ENCODE results near the gene MAP1LC3B. TPM values are rescaled to one million over a fixed set of nuclear protein-coding genes. Genes with fewer than 3 reads are reported as not detected.

MAP1LC3B gene
- total RNA-seq, 1 donor, result 44.5 TPM

GRCh38 chr16:87410968-87411367 lies 18.8 kb downstream of the MAP1LC3B start:
- Histone ChIP-seq H3K9me3 (ENCODE audit: low read depth, low read length) (no peaks in the 10 kb centered on the region), H3K4me1 (ENCODE audit: insufficient read depth, low read length) (no peaks in the 10 kb centered on the region), H2AFZ (ENCODE audit: low read length) (no peak overlapping the region), H3K79me2 (ENCODE audit: insufficient read depth, low read length) (peaks cover 5% of the 10 kb centered on the region), H3K27me3 (ENCODE audit: insufficient read depth, low read length) (no peaks in the 10 kb centered on the region), H3K27ac (ENCODE audit: low read depth, low read length) (no peak overlapping the region), H3K4me2 (ENCODE audit: insufficient read depth, low read length) (no peak overlapping the region), H3K36me3 (ENCODE audit: insufficient read depth, low read length) (peaks cover 56% of the 10 kb centered on the region), H4K20me1 (ENCODE audit: insufficient read depth, low read length) (peaks cover 6% of the 10 kb centered on the region), H3K4me3 (ENCODE audit: insufficient read depth, low read length) (no peak overlapping the region)
- DNase-seq (ENCODE audit: insufficient read length, low spot score, missing footprints), result peak; percentile 32
- TF ChIP-seq CTCF (IDR thresholded peaks at IDR 0.05; ENCODE audit: extremely low read depth, low read depth, low read length), result no peak

DNA sequence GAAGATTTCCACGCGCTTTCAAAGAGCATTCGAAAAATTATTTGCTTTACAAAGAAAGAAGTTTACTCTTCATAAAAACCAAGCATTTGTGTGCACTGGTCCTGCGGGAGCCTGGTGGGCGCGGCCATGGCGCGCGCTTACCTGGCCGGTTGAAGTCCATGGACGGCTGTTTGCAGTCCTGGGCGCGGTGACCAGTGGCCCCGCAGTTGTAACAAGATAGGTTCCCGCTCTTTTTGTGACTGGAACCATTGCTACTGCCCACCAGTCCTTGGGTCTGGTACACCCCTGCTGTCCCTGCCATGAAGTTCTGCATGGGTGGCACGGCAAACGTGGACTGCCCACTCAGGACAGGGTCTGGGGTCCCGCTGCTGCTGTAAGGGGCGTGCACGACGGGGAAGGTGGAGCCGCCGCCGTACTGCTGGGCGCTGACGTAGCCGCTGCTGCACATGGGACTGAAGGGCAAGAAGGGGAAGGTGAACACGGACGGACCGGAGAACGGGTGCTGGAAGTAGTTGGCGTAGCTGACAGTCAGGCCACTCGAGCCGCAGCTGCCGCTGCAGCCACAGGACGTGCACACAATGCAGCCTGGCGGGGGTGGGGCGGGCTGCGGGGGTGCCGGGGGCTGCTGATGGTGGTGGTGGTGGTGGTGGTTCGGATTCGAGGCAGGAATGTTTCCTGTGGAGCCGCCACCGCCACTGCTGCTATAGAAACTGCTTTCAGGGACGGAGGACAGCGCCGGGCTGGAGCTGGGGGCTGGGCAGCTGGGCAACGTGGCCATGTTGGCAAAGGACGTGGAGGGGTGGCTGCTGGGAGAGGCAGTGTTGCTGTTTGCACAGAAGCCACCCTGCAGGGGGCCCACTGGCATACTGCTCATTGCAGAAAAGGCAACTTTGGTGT lies 19.5 kb downstream of the MAP1LC3B start:
- H3K9me3 ChIP-seq (ENCODE audit: low read depth, low read length), result no peaks in the 10 kb centered on the region
- H3K27ac ChIP-seq (ENCODE audit: low read depth, low read length), result no peak overlapping the region
- no peak for TF ChIP-seq CTCF (IDR thresholded peaks at IDR 0.05; ENCODE audit: extremely low read depth, low read depth, low read length)
- DNase-seq (ENCODE audit: insufficient read length, low spot score, missing footprints), result peak; percentile 74
- no peak overlapping the region for H2AFZ ChIP-seq (ENCODE audit: low read length)
- H3K4me3 ChIP-seq (ENCODE audit: insufficient read depth, low read length), result no peak overlapping the region
- peaks cover 59% of the 10 kb centered on the region for H3K36me3 ChIP-seq (ENCODE audit: insufficient read depth, low read length)
- H3K27me3 ChIP-seq (ENCODE audit: insufficient read depth, low read length), result no peaks in the 10 kb centered on the region
- peaks cover 5% of the 10 kb centered on the region for H3K79me2 ChIP-seq (ENCODE audit: insufficient read depth, low read length)
- no peaks in the 10 kb centered on the region for H3K4me1 ChIP-seq (ENCODE audit: insufficient read depth, low read length)
- peaks cover 6% of the 10 kb centered on the region for H4K20me1 ChIP-seq (ENCODE audit: insufficient read depth, low read length)
- H3K4me2 ChIP-seq (ENCODE audit: insufficient read depth, low read length), result no peak overlapping the region

GRCh38 chr16:87412371-87412995 lies 20.3 kb downstream of the MAP1LC3B start:
- no peak overlapping the region for H3K27ac ChIP-seq (ENCODE audit: low read depth, low read length)
- H3K4me3 ChIP-seq (ENCODE audit: insufficient read depth, low read length), result no peak overlapping the region
- DNase-seq (ENCODE audit: insufficient read length, low spot score, missing footprints), result peak; percentile 22
- H3K79me2 ChIP-seq (ENCODE audit: insufficient read depth, low read length), result peaks cover 5% of the 10 kb centered on the region
- no peak overlapping the region for H3K4me2 ChIP-seq (ENCODE audit: insufficient read depth, low read length)
- no peaks in the 10 kb centered on the region for H3K9me3 ChIP-seq (ENCODE audit: low read depth, low read length)
- peaks cover 9% of the 10 kb centered on the region for H4K20me1 ChIP-seq (ENCODE audit: insufficient read depth, low read length)
- no peaks in the 10 kb centered on the region for H3K27me3 ChIP-seq (ENCODE audit: insufficient read depth, low read length)
- no peaks in the 10 kb centered on the region for H3K4me1 ChIP-seq (ENCODE audit: insufficient read depth, low read length)
- H2AFZ ChIP-seq (ENCODE audit: low read length), result no peak overlapping the region
- TF ChIP-seq CTCF (IDR thresholded peaks at IDR 0.05; ENCODE audit: extremely low read depth, low read depth, low read length), result no peak
- H3K36me3 ChIP-seq (ENCODE audit: insufficient read depth, low read length), result peaks cover 59% of the 10 kb centered on the region

DNA sequence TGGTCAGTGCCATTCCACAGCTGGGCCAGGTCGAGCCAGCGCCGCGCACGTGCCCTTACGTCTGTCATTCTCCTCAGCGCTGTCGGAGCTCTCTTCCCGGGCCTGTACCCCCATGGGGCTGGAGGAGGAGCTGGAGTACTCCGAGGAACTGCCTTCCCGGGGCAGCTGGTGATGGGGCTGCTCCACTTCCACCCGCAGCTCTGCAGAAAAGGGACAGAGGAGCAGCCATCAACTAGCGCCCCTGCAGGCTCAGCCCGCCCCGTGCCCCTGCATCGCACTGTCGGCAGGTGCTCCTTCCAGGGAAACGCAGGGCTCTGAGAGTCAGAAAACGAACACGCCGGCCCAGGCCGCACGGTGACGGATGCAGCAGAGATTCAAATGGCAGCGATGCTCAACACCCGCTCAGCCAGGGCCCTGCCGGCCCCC lies 20.9 kb downstream of the MAP1LC3B start:
- H3K9me3 ChIP-seq (ENCODE audit: low read depth, low read length), result no peaks in the 10 kb centered on the region
- peaks cover 5% of the 10 kb centered on the region for H3K79me2 ChIP-seq (ENCODE audit: insufficient read depth, low read length)
- no peak overlapping the region for H3K4me2 ChIP-seq (ENCODE audit: insufficient read depth, low read length)
- H4K20me1 ChIP-seq (ENCODE audit: insufficient read depth, low read length), result peaks cover 9% of the 10 kb centered on the region
- no peak for TF ChIP-seq CTCF (IDR thresholded peaks at IDR 0.05; ENCODE audit: extremely low read depth, low read depth, low read length)
- no peak overlapping the region for H2AFZ ChIP-seq (ENCODE audit: low read length)
- no peak overlapping the region for H3K27ac ChIP-seq (ENCODE audit: low read depth, low read length)
- H3K27me3 ChIP-seq (ENCODE audit: insufficient read depth, low read length), result no peaks in the 10 kb centered on the region
- H3K36me3 ChIP-seq (ENCODE audit: insufficient read depth, low read length), result peaks cover 54% of the 10 kb centered on the region
- no peaks in the 10 kb centered on the region for H3K4me1 ChIP-seq (ENCODE audit: insufficient read depth, low read length)
- no peak for DNase-seq (ENCODE audit: insufficient read length, low spot score, missing footprints)
- H3K4me3 ChIP-seq (ENCODE audit: insufficient read depth, low read length), result no peak overlapping the region
